Erythroblast (primary cell): Measurements from ENCODE around the gene ABR.

Source experiments
- GATA1 ChIP-seq: IDR thresholded peaks from 2 replicates; pipeline ENCODE4 v1.6.1; 2011; ENCODE audit warnings: low read depth, mild to moderate bottlenecking, control low read depth, low read length, moderate library complexity
- POLR2A ChIP-seq: IDR thresholded peaks from 2 replicates; pipeline ENCODE4 v1.6.1; 2011; ENCODE audit warnings: mild to moderate bottlenecking, low read length

GRCh38 chr17:1008008-1008761 lies 171.6 kb downstream of the ABR start:
- no peak for TF ChIP-seq POLR2A
- TF ChIP-seq GATA1 = no peak
